ENCODE data around the gene KCTD18. TPM values are rescaled to one million over a fixed set of nuclear protein-coding genes. Genes with fewer than 3 reads are reported as not detected.

KCTD18 gene
- total RNA-seq = 14.5 TPM

- peak; percentile 69 to 86 (median 85) for DNase-seq (ENCODE audit: low read depth in 2 of 3, low spot score in 2 of 3)
These were observed at the start of gene KCTD18 for GRCh38 chr2:200509612-200510433. KCTD18 (minus strand) TSS chr2:200510068; CDS start chr2:200507016, 3,052 bp downstream.

- no peak for DNase-seq (ENCODE audit: low read depth in 2 of 3, low spot score in 2 of 3)
These were observed 30.9 kb upstream of the KCTD18 start for GRCh38 chr2:200540793-200541192.

GRCh38 chr2:200538139-200538538 lies 28.3 kb upstream of the KCTD18 start:
- no peak for DNase-seq (ENCODE audit: low read depth in 2 of 3, low spot score in 2 of 3)

GRCh38 chr2:200534572-200534971 lies 24.7 kb upstream of the KCTD18 start:
- no peak for DNase-seq (ENCODE audit: low read depth in 2 of 3, low spot score in 2 of 3)

- no peak for DNase-seq (ENCODE audit: low read depth in 2 of 3, low spot score in 2 of 3)
These were observed 23.9 kb upstream of the KCTD18 start for GRCh38 chr2:200533754-200534153.

GRCh38 chr2:200528228-200528627 lies 18.4 kb upstream of the KCTD18 start:
- DNase-seq (ENCODE audit: low read depth in 2 of 3, low spot score in 2 of 3) = no peak

GRCh38 chr2:200525882-200526651 lies 16.2 kb upstream of the KCTD18 start, which contains the start of gene SGO2:
SGO2 (plus strand) TSS chr2:200526207; CDS start chr2:200532976, 6,769 bp downstream.
- DNase-seq (ENCODE audit: low read depth in 2 of 3, low spot score in 2 of 3) = peak; percentile 78 to 97 (median 95)

GRCh38 chr2:200525551-200525881 lies 15.6 kb upstream of the KCTD18 start:
- no peak for DNase-seq (ENCODE audit: low read depth in 2 of 3, low spot score in 2 of 3)

GRCh38 chr2:200525066-200525465 lies 15.2 kb upstream of the KCTD18 start:
- DNase-seq (ENCODE audit: low read depth in 2 of 3, low spot score in 2 of 3) = no peak

- no peak for DNase-seq (ENCODE audit: low read depth in 2 of 3, low spot score in 2 of 3)
These were observed 13.7 kb upstream of the KCTD18 start for GRCh38 chr2:200523604-200524003.

GRCh38 chr2:200523158-200523557 lies 13.3 kb upstream of the KCTD18 start:
- DNase-seq (ENCODE audit: low read depth in 2 of 3, low spot score in 2 of 3) = no peak

- no peak for DNase-seq (ENCODE audit: low read depth in 2 of 3, low spot score in 2 of 3)
These were observed 5.3 kb upstream of the KCTD18 start for GRCh38 chr2:200515155-200515554.

GRCh38 chr2:200509235-200509611 lies 645 bp downstream of the KCTD18 start:
- DNase-seq (ENCODE audit: low read depth in 2 of 3, low spot score in 2 of 3) = peak in 2 of 3 donors; percentile 5 to 12

GRCh38 chr2:200507179-200507578 lies 2.7 kb downstream of the KCTD18 start:
- no peak for DNase-seq (ENCODE audit: low read depth in 2 of 3, low spot score in 2 of 3)

- DNase-seq (ENCODE audit: low read depth in 2 of 3, low spot score in 2 of 3) = no peak
These were observed 3.2 kb downstream of the KCTD18 start for GRCh38 chr2:200506679-200507078.

GRCh38 chr2:200502196-200502595 lies 7.7 kb downstream of the KCTD18 start:
- no peak for DNase-seq (ENCODE audit: low read depth in 2 of 3, low spot score in 2 of 3)

- DNase-seq (ENCODE audit: low read depth in 2 of 3, low spot score in 2 of 3) = no peak
These were observed 11.3 kb downstream of the KCTD18 start for GRCh38 chr2:200498402-200499162.

- no peak for DNase-seq (ENCODE audit: low read depth in 2 of 3, low spot score in 2 of 3)
These were observed 13.2 kb downstream of the KCTD18 start for GRCh38 chr2:200496696-200497095.

- no peak for DNase-seq (ENCODE audit: low read depth in 2 of 3, low spot score in 2 of 3)
These were observed 15.8 kb downstream of the KCTD18 start for GRCh38 chr2:200494048-200494447.

- DNase-seq (ENCODE audit: low read depth in 2 of 3, low spot score in 2 of 3) = no peak
These were observed 17.2 kb downstream of the KCTD18 start for GRCh38 chr2:200492656-200493055.

- DNase-seq (ENCODE audit: low read depth in 2 of 3, low spot score in 2 of 3) = no peak
These were observed 19.9 kb downstream of the KCTD18 start for GRCh38 chr2:200490001-200490400.
